ENCODE results near the gene CTAGE6.
A peak's percentile ranks its signal among the peaks of the same experiment; 100 is the strongest.
"Not testable (repeated sequence)": the region's sequence is repeated elsewhere in the genome, so short reads cannot be mapped to it uniquely, and the experiment has no call there.

CTAGE6 gene, protein sequence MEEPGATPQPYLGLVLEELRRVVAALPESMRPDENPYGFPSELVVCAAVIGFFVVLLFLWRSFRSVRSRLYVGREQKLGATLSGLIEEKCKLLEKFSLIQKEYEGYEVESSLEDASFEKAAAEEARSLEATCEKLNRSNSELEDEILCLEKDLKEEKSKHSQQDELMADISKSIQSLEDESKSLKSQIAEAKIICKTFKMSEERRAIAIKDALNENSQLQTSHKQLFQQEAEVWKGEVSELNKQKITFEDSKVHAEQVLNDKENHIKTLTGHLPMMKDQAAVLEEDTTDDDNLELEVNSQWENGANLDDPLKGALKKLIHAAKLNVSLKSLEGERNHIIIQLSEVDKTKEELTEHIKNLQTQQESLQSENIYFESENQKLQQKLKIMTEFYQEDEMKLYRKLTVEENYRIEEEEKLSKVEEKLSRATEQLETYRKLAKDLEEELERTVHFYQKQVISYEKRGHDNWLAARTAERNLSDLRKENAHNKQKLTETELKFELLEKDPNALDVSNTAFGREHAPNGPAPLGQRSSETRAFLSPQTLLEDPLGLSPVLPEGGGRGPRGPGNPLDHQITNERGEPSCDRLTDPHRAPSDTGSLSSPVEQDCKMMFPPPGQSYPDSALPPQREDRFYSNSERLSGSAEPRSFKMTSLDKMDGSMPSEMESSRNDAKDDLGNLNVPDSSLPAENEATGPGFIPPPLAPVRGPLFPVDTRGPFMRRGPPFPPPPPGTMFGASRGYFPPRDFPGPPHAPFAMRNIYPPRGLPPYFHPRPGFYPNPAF

DNA sequence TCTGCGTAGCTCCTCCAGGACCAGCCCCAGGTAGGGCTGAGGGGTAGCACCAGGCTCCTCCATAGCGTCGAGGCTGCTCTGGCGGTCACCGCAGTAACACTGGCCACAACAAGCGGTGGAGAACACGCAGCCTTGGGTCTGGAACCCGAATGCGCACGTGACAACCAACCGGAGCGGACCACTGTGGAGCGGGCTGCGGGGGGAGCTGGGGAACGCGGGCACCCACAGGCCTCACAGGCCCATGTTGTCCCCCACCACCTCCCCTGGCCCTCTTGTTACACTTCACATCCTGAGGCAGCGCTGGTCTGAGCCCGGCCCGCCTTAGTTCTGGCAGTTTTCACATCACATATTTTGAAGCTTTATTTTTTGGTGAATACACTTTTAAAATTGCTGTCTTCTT lies at the start of gene CTAGE6:
TSS of gene CTAGE6 (minus strand) at position 101 of the 400 bp plus-strand sequence. CDS start at position 63, 38 bp downstream.
- not testable (repeated sequence) for DNase-seq

GRCh38 chr7:143806664-143807071 lies 49.2 kb upstream of the CTAGE6 start:
- DNase-seq: not testable (repeated sequence)

DNA sequence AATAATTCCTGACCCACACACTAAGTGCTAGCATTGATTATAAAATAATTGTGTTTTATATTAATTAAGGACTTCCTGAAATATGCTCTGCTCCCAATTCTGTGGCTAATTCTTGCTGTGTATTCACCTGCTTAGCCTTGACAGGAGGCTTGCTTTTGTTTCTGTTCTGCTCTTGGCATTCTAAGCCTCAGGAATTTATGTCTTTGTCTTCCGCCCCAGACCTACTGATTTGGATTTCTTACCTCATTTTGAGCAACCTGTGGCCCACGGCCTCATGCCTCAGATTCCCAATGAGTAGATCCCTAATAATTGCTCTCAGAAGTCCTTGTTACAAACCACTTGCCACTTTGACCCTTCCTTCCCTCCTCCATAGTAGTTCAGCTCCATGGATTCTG lies 40.4 kb upstream of the CTAGE6 start:
- not testable (repeated sequence) for DNase-seq

GRCh38 chr7:143797119-143797895 lies 39.8 kb upstream of the CTAGE6 start:
- not testable (repeated sequence) for DNase-seq

- DNase-seq: not testable (repeated sequence)
Observed at GRCh38 chr7:143795653-143796052, 38.2 kb upstream of the CTAGE6 start.

DNA sequence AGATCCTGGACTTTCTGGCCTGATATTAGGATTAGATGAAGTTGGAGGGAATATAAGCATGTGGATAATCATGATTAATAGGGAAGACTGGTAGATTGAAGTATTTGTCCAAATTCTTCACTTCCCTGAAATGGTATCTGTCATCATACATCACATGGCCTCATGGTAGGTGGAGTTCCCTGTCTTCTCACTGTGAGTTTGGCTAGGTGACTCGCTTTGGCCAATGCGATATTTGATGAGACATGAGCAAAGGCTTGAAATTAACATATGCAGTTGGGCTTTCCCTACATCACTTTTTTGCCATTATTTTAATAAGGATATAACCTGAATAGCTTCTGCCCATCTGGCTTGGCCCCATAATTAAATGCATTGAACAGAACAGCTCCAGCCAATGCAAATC lies 35.1 kb upstream of the CTAGE6 start:
- peak; percentile 49 for DNase-seq

DNA sequence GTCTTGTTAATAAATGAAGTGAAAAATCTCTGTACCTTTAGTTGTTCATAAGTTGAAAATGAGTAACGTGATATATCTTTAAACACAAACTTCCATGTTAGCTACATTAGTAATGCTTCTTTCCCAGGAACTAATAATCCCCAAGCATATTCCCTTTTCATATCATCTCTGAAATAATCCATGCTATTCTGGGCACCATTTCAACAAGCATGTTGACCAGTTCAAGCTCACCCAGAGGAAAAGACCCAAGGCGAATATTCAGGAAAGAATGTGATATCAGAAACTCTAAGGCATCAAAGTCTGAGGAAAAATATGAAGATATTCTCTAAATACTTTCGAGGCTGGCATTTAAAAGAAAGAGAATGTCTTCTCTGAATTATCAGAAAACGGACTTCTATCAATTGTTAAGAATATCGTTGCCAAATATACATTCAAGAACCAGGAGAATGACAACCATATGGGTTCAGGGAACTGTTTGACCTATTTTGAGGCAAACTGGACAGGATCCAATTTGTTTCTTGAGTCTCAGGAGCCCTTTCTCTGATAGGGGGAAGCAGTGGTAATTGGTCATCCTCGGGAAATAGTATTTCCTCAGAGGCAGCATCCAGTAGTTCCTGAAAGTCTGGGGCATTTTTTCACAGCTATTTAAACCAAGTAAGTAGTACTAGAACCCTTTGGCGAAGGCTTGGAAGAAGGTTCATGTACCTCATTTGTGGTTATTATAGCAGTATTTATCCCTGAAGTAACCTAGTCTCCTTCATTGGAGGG lies 28.1 kb upstream of the CTAGE6 start:
- not testable (repeated sequence) for DNase-seq

DNA sequence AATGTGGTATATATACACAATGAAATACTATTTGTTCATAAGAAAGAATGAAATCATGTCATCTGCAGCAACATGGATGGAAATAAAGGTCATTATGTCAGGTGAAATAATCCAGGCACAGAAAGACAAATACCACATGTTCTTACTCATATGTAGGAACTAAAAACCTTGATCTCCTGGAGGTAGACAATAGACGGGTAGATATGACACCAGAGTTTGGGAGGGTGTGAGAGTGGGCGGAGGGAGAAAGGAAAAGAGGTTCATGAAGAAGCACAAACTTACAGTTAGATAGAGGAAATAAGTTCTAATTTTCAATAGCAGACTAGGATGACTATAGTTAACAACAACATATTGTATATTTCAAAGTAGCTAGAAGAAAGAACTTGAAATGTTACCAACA lies 22.1 kb upstream of the CTAGE6 start:
- DNase-seq: not testable (repeated sequence)

DNA sequence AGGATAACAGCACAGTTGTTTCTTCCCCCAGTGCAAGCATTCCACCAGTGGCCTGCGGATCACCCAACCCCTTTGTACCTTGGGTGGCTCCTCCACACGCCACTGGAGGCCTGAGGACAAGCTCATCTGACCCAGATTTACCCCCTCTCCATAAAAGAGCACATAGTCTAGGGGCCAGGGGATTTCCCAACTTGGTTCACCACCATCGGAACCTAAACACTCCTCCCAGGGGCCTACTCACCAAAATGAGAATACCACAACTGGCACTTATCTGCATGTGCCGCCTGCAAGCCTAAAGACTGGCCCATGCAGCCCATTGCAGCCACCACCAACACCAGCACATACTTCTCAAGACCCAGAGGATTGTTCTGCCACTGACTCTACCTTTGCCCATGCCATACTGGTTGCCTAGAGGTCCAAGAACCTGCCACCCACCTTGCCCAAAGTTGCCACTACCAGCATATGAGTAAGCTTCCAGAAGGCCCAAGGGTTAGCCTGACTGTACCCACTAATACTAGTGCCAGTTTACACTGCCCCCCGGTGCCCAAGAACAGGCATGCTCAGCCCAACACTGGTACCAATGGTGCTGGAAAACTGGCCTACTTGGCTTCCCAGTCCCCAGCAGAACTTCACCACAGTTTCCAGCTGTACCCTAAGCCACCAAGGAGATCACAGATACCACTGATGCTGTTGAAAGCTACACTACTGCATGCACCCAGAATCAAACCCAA lies 15.4 kb upstream of the CTAGE6 start:
- DNase-seq: not testable (repeated sequence)

DNA sequence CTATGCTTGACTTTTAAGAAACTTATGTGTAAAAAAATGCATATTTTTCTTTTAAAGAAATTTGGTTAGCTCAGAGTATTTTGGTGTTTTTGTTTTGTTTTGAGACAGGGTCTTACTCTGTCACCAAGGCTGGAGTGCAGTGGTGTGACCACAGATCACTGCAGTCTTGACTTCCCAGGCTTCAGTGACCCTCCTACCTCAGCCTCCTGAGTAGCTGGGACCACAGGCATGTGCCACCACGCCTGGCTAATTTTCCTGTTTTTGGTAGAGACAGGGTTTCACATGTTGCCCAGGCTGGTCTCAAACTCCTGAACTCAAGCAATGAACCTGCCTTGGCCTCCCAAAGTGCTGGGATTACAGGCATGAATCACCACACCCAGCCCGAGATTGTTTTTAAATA lies 10.0 kb upstream of the CTAGE6 start:
- DNase-seq: not testable (repeated sequence)

DNA sequence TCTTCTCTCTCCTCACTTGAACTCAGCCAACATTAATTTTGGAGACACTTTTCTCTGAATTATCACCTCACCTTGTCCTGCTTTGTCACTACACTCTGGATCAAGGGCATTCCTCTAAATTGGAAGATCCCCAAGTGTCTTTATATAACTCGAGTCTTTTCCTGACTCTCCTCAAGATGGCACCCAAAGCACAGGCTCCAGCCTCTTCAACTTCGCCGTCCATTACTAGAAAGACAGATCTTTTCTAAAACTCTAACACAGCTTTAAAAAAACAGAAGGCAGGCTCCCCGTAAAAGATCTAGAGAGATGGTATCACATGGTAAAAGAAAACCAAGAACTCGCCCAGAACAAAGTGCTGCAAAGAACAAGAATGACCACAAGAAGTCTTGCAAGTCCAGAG lies 8.2 kb upstream of the CTAGE6 start:
- not testable (repeated sequence) for DNase-seq

GRCh38 chr7:143763065-143763464 lies 5.6 kb upstream of the CTAGE6 start:
- DNase-seq: not testable (repeated sequence)

DNA sequence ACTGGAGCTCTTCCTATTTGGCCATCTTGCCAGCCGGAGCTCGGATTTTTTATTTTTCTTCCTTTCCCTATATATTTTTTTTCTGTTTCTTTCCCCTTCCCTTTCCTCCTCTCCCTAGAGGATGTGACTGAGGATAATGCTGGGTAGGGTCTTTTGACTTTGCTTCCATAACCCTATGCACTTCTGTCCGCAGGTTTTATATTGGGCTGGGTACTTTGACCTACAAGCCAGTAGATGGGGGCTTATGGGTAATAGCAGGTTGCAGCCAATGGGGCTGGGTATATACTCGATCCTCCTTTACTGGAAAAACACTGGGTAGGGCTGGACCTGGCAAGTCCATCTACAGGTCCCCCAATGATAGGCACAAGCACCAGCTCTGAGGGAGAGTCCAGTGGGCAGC lies 12.2 kb downstream of the CTAGE6 start:
- not testable (repeated sequence) for DNase-seq

GRCh38 chr7:143737037-143737819 lies 20.3 kb downstream of the CTAGE6 start:
- DNase-seq: not testable (repeated sequence)

- DNase-seq: no peak
Observed at GRCh38 chr7:143735962-143736361, 21.5 kb downstream of the CTAGE6 start.

- no peak for DNase-seq
Observed at GRCh38 chr7:143733876-143734275, 23.6 kb downstream of the CTAGE6 start.

DNA sequence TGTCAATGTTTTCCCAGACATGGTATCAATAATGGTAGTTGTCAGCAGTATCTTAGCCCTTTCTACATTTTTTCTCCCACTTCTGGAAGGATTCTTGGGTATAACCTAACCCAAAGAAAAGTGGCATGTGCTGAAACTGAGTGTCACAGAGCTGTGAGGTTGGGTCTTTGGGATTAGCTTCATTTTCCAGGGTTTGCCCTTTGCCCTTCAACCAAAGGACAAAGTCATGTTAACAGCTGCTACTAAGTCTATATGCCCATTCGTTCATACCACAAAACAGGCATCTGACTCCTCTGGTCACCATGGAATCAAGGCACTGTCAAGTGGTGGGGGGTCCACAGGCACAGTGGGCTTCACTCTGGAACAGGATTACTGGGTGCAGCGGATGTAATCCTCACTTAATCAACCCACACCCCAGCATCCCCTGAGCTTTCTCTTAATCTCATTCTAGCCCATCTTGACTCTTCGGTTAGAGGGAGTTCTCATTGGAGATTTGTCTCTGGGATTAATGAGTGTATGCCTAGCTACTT lies 29.1 kb downstream of the CTAGE6 start:
- DNase-seq: no peak

GRCh38 chr7:143727561-143727960 lies 29.9 kb downstream of the CTAGE6 start:
- DNase-seq: not testable (repeated sequence)

GRCh38 chr7:143726143-143726542 lies 31.4 kb downstream of the CTAGE6 start:
- DNase-seq: not testable (repeated sequence)

DNA sequence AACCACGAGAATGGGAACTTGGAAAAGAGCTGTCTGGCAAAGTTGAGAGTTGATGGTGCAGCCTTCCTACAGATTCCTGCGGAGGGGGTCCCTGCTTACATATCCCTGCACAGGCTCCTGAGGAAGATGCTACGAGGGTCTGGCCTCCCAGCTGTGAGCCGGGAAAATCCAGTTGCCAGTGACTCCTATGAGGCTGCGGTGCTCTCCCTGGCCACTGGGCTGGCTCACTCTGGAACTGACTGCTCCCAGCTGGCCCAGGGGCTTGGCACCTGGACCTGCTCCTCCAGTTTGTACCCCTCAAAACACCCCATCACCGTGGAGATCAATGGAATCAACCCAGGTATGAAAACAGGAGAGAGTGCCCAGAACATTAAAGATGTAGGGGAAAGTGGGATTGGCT lies 37.2 kb downstream of the CTAGE6 start:
- DNase-seq: not testable (repeated sequence)
